Mammary epithelial cell (primary cell): ENCODE data around the gene ZNFX1.

Source experiments
- CTCF ChIP-seq, 2 donors: IDR thresholded peaks in 1 of 2; conservative IDR thresholded peaks in 1 of 2; 2 replicates each; pipeline ENCODE4 v1.5.1; 2011 to 2012; ENCODE audit warnings: inconsistent platforms in 2 of 2, low read length in 2 of 2, mild to moderate bottlenecking in 2 of 2, control low read depth in 1 of 2, low read depth in 1 of 2; ENCODE audit not compliant: insufficient read depth in 1 of 2; ENCODE audit errors: extremely low read depth in 1 of 2
- EZH2 ChIP-seq: IDR thresholded peaks from 2 replicates; pipeline ENCODE4 v1.6.1; 2012; ENCODE audit warnings: low read length, inconsistent platforms, borderline replicate concordance

- no peak for TF ChIP-seq CTCF (conservative IDR thresholded peaks at IDR 0.05 in 1 of 2, IDR thresholded peaks at IDR 0.05 in 1 of 2; ENCODE audit: extremely low read depth in 1 of 2, insufficient read depth in 1 of 2, low read depth in 1 of 2, low read length in 2 of 2)
- no peak for TF ChIP-seq EZH2
These were observed 18.1 kb downstream of the ZNFX1 start for GRCh38 chr20:49259799-49260198.
